ENCODE results near the gene JOSD1.

DNA sequence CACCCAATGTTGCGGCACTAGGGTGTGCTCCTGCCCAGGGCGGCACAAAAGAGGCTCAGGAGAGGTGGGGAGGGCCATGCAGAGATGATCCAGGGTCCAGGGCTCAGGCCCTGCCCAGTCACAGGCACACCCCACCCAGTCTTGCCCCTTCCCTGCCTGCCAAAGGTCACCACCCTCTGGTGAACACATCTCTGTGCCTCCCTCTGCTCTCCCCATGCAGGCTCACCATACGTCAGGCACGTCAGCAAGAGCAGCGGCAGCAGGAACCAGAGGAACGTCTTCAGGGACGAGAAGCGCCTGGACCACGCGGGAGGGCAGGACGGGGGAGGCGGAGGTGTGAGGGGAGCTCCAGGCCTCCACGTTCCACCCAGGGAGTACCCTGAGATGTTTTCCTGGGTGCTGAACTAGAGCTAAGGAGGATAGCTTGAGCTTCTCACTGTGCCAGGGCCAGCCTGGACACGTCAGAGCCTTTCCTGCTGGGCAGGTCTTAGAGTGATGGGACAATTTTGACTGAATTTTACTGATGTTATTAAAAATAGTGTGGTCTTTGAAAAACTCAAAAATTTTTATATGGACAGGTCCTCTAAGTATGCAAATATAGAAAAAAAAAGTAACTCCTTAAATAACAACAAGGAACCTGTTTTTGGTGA is 47.9 kb upstream of the JOSD1 start:
- TF ChIP-seq POLR2A (IDR thresholded peaks at IDR 0.05) (no peak), CTCF (IDR thresholded peaks at IDR 0.05) (no peak), POLR2AphosphoS5 (IDR thresholded peaks at IDR 0.05) (no peak)

Data from breast epithelium (tissue), 3 donors.